ENCODE measurements around the gene MFSD8. TPM values are rescaled to one million over a fixed set of nuclear protein-coding genes. Genes with fewer than 3 reads are reported as not detected.

MFSD8 gene
- total and polyA plus RNA-seq, 4 donors: 6.3 to 21.0 (median 17.6) TPM

GRCh38 chr4:127922226-127922625 is 42.7 kb downstream of the MFSD8 start:
- H3K36me3 ChIP-seq (ENCODE audit: control insufficient read depth in 4 of 4, insufficient read depth in 3 of 4, low read depth in 1 of 4, low read length in 3 of 4): peaks cover 7 to 19% (median 15%) of the 10 kb centered on the region in 4 donors
- no peaks in the 10 kb centered on the region for H3K4me1 ChIP-seq (ENCODE audit: control insufficient read depth in 4 of 4, insufficient read depth in 4 of 4, low read length in 3 of 4)
- H3K9me3 ChIP-seq (ENCODE audit: control insufficient read depth in 4 of 4, low read length in 3 of 4): no peaks in the 10 kb centered on the region
- H3K4me3 ChIP-seq (ENCODE audit: low read depth in 1 of 3, low read length in 3 of 3): no peak overlapping the region
- H3K9ac ChIP-seq (ENCODE audit: low read depth in 1 of 2, low read length in 2 of 2): no peak overlapping the region
- no peaks in the 10 kb centered on the region for H3K27me3 ChIP-seq (ENCODE audit: control insufficient read depth in 4 of 4, insufficient read depth in 4 of 4, low read length in 3 of 4)
- 100% methylated on average over 2 of the region's 2 CpGs for WGBS
- no peak overlapping the region for H3K27ac ChIP-seq (ENCODE audit: low read depth in 1 of 2, low read length in 2 of 2)
- no peak for TF ChIP-seq MAX (IDR thresholded peaks at IDR 0.05)
- no peak for TF ChIP-seq FOXA2 (IDR thresholded peaks at IDR 0.05)
- no peak for TF ChIP-seq REST (IDR thresholded peaks at IDR 0.05)
- TF ChIP-seq SP1 (IDR thresholded peaks at IDR 0.05): no peak
- TF ChIP-seq FOXA1 (IDR thresholded peaks at IDR 0.05): no peak
- no peak for TF ChIP-seq HNF4A (conservative IDR thresholded peaks at IDR 0.05)
- TF ChIP-seq YY1 (IDR thresholded peaks at IDR 0.05): no peak
- no peak for TF ChIP-seq CTCF (IDR thresholded peaks at IDR 0.05; ENCODE audit: low read depth, low read length, missing input control)
- TF ChIP-seq RAD21 (IDR thresholded peaks at IDR 0.05): no peak
- TF ChIP-seq HNF4G (IDR thresholded peaks at IDR 0.05): no peak
- TF ChIP-seq JUND (IDR thresholded peaks at IDR 0.05): no peak
- no peak for TF ChIP-seq EGR1 (IDR thresholded peaks at IDR 0.05; ENCODE audit: low read depth in 2 of 2)
- TF ChIP-seq RXRA (IDR thresholded peaks at IDR 0.05): no peak
- TF ChIP-seq ZBTB33 (IDR thresholded peaks at IDR 0.05): no peak
- no peak for TF ChIP-seq NR2F2 (IDR thresholded peaks at IDR 0.05)
- no peak for DNase-seq (ENCODE audit: low spot score)

GRCh38 chr4:127920521-127920920 is 44.5 kb downstream of the MFSD8 start:
- WGBS: 100% methylated on average over 3 of the region's 3 CpGs

More at GRCh38 chr4:127920521-127920920, 44.5 kb downstream of the MFSD8 start:
- TF ChIP-seq HNF4A (conservative IDR thresholded peaks at IDR 0.05): no peak
- no peak for TF ChIP-seq YY1 (IDR thresholded peaks at IDR 0.05)
- TF ChIP-seq HNF4G (IDR thresholded peaks at IDR 0.05): no peak
- no peak for TF ChIP-seq RAD21 (IDR thresholded peaks at IDR 0.05)
- TF ChIP-seq FOXA1 (IDR thresholded peaks at IDR 0.05): no peak
- no peak for TF ChIP-seq CTCF (IDR thresholded peaks at IDR 0.05; ENCODE audit: low read depth, low read length, missing input control)
- TF ChIP-seq FOXA2 (IDR thresholded peaks at IDR 0.05): no peak
- TF ChIP-seq ZBTB33 (IDR thresholded peaks at IDR 0.05): no peak
- no peak for TF ChIP-seq RXRA (IDR thresholded peaks at IDR 0.05)
- TF ChIP-seq JUND (IDR thresholded peaks at IDR 0.05): no peak
- no peaks in the 10 kb centered on the region for H3K27me3 ChIP-seq (ENCODE audit: control insufficient read depth in 4 of 4, insufficient read depth in 4 of 4, low read length in 3 of 4)
- no peak for DNase-seq (ENCODE audit: low spot score)
- H3K4me3 ChIP-seq (ENCODE audit: low read depth in 1 of 3, low read length in 3 of 3): no peak overlapping the region
- H3K9ac ChIP-seq (ENCODE audit: low read depth in 1 of 2, low read length in 2 of 2): no peak overlapping the region
- H3K4me1 ChIP-seq (ENCODE audit: control insufficient read depth in 4 of 4, insufficient read depth in 4 of 4, low read length in 3 of 4): no peaks in the 10 kb centered on the region
- no peaks in the 10 kb centered on the region for H3K9me3 ChIP-seq (ENCODE audit: control insufficient read depth in 4 of 4, low read length in 3 of 4)
- peaks cover 7 to 19% (median 15%) of the 10 kb centered on the region in 4 donors for H3K36me3 ChIP-seq (ENCODE audit: control insufficient read depth in 4 of 4, insufficient read depth in 3 of 4, low read depth in 1 of 4, low read length in 3 of 4)
- no peak overlapping the region for H3K27ac ChIP-seq (ENCODE audit: low read depth in 1 of 2, low read length in 2 of 2)

Measured in liver (tissue), 9 donors.